Measurements from ENCODE around the gene LILRB3.

GRCh38 chr19:54253331-54254194 is 30.8 kb upstream of the LILRB3 start:
- TF ChIP-seq, protein P1, sequence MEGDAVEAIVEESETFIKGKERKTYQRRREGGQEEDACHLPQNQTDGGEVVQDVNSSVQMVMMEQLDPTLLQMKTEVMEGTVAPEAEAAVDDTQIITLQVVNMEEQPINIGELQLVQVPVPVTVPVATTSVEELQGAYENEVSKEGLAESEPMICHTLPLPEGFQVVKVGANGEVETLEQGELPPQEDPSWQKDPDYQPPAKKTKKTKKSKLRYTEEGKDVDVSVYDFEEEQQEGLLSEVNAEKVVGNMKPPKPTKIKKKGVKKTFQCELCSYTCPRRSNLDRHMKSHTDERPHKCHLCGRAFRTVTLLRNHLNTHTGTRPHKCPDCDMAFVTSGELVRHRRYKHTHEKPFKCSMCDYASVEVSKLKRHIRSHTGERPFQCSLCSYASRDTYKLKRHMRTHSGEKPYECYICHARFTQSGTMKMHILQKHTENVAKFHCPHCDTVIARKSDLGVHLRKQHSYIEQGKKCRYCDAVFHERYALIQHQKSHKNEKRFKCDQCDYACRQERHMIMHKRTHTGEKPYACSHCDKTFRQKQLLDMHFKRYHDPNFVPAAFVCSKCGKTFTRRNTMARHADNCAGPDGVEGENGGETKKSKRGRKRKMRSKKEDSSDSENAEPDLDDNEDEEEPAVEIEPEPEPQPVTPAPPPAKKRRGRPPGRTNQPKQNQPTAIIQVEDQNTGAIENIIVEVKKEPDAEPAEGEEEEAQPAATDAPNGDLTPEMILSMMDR (IDR thresholded peaks at IDR 0.05; ENCODE audit: low read length): no peak
- TF ChIP-seq EZH2 (IDR thresholded peaks at IDR 0.05; ENCODE audit: borderline replicate concordance, low read length): no peak
